Colonic mucosa (tissue), 4 donors: Measurements from ENCODE around the gene MARVELD1. TPM values are rescaled to one million over a fixed set of nuclear protein-coding genes. Genes with fewer than 3 reads are reported as not detected.

Experiments used
- DNase-seq: peaks from one replicate; pipeline ENCODE4 v3.0.0-alpha.2; 2020
- H3K27ac ChIP-seq: fragments of 200-600 bp; one replicate; pipeline ENCODE4 v1.8.0; 2021
- H3K27me3 ChIP-seq: fragments of 200-600 bp; one replicate; pipeline ENCODE4 v1.8.0; 2021
- H3K36me3 ChIP-seq: fragments of 200-600 bp; one replicate; pipeline ENCODE4 v1.8.0; 2021
- H3K4me1 ChIP-seq: fragments of 200-600 bp; one replicate; pipeline ENCODE4 v1.8.0; 2021; ENCODE audit warnings: mild to moderate bottlenecking
- H3K4me3 ChIP-seq: fragments of 200-600 bp; one replicate; pipeline ENCODE4 v1.8.0; 2021
- H3K9ac ChIP-seq, 2 donors: one replicate each; pipeline ENCODE4 v1.7.0; 2013; ENCODE audit warnings: control low read depth in 2 of 2, low read depth in 2 of 2, low read length in 2 of 2
- H3K9me3 ChIP-seq: fragments of 200-600 bp; one replicate; pipeline ENCODE4 v1.8.0; 2021
- intact Hi-C: fragments of 100-400 bp; cut with DNase I; formaldehyde crosslinking; loops from one replicate; pipeline ENCODE4 v1.14.1; 2022
- total RNA-seq, 2 donors: library from RNA; stranded (reverse); fragmentation: NEBNext Ultra II Directional in 1 of 2; extraction: Animal tissue kit (Norgen Biotek cat#: 25700) in 1 of 2; gene quantifications; one replicate each; pipeline ENCODE4 v1.2.1, GENCODE V29; 2021
- TF ChIP-seq, protein P1 (sequence below): fragments of 200-600 bp; IDR thresholded peaks from one replicate; pipeline ENCODE4 v1.8.0; 2022; ENCODE audit warnings: antibody characterized with exemption, mild to moderate bottlenecking
- donor health status: healthy.
- donor health status: DM: no; HTN: no; CAD: no.
- donor health status: DM: no; HTN: no; CAD: no.

Gene MARVELD1
- total RNA-seq, 2 donors from 2014 or later: 25.7 to 31.7 TPM

DNA sequence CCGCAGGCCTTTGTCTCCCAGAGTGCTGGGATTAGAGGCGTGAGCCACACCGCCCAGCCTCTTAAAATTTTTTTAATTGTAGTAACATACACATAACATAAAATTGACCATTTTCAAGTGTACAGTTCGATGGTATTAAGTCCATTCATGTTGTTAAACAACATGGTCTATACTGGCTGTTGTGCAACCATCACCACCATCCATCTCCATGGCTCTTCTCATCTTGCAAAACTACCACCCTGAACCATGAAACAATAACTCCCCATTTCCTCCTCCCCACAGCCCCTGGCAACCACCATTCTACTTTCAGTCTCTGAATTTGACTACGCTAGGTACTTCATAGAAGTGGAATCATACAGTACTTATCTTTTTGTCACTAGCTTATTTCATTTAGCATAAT is 15.5 kb downstream of the MARVELD1 start:
- no peak overlapping the region for H3K9ac ChIP-seq
- intact Hi-C loops: no loop called here
- H3K4me1 ChIP-seq: no peaks in the 10 kb centered on the region
- no peak overlapping the region for H3K27ac ChIP-seq
- H3K4me3 ChIP-seq: no peak overlapping the region
- H3K27me3 ChIP-seq: no peaks in the 10 kb centered on the region
- TF ChIP-seq, protein P1, sequence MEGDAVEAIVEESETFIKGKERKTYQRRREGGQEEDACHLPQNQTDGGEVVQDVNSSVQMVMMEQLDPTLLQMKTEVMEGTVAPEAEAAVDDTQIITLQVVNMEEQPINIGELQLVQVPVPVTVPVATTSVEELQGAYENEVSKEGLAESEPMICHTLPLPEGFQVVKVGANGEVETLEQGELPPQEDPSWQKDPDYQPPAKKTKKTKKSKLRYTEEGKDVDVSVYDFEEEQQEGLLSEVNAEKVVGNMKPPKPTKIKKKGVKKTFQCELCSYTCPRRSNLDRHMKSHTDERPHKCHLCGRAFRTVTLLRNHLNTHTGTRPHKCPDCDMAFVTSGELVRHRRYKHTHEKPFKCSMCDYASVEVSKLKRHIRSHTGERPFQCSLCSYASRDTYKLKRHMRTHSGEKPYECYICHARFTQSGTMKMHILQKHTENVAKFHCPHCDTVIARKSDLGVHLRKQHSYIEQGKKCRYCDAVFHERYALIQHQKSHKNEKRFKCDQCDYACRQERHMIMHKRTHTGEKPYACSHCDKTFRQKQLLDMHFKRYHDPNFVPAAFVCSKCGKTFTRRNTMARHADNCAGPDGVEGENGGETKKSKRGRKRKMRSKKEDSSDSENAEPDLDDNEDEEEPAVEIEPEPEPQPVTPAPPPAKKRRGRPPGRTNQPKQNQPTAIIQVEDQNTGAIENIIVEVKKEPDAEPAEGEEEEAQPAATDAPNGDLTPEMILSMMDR: no peak
- H3K9me3 ChIP-seq: no peaks in the 10 kb centered on the region
- no peak for DNase-seq
- H3K36me3 ChIP-seq: no peaks in the 10 kb centered on the region

DNA sequence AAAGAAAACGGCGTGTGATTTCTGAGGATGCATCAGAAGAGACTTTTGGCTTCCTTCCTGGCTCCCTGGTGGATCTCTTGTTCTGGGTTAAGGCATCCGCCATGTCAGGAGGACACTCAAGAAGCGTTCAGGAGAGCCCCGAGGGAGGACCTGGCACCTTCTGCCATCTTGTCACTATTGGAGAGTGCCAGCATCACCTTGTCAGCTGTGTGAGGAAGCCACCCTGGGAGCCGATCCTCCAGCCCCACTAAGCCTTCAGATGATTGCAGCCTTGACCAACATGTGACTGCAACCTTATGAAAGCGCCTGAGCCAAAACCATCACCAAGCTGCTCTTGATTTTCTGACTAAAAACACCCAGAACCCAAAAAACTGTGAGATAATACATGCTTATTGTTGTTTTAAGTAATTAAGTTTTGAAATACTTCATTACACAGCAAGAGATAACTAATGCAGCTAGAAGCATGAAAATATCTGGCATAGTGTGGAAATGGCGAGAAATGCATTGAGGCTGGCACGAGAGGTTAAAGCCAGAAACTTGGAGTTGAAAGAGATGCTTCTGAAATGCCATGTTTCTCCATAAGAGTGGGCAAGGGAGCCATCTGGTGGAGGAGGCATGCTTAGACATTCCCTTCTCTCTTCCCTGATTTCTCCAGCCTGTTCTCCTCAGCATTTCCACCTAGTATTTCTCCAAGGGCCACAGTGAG is 18.0 kb downstream of the MARVELD1 start:
- H3K4me3 ChIP-seq: no peak overlapping the region
- H3K36me3 ChIP-seq: no peaks in the 10 kb centered on the region
- intact Hi-C loops: loop anchor here (2.0 to 10.0 kb wide), 2 partner anchors 23 to 57 kb away; no protein-coding TSS in a partner anchor
- H3K9ac ChIP-seq: no peak overlapping the region
- no peaks in the 10 kb centered on the region for H3K4me1 ChIP-seq
- TF ChIP-seq, protein P1: peak; percentile 73
- peak; percentile 84 for DNase-seq
- H3K27ac ChIP-seq: no peak overlapping the region
- H3K9me3 ChIP-seq: no peaks in the 10 kb centered on the region
- no peaks in the 10 kb centered on the region for H3K27me3 ChIP-seq

DNA sequence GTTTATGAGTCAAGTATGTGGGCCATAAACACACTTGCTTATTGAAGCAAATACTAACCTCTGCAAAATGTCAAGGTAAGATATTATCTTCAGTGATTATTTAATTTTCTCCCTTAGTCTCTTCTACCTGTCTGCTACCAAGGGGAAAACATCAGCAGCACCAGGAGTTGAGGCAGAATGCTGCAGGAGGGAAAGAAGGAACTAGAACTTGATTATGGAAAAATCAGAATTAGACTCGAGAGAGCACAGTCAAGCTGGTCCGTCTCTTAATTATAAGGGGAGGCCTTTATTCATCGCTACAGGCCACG is 18.5 kb downstream of the MARVELD1 start:
- peaks cover 3% of the 10 kb centered on the region for H3K4me1 ChIP-seq
- DNase-seq: no peak
- TF ChIP-seq, protein P1: no peak
- intact Hi-C loops: loop anchor here (10.0 kb wide), 1 partner anchor 57 kb away; no protein-coding TSS in a partner anchor
- H3K36me3 ChIP-seq: no peaks in the 10 kb centered on the region
- H3K27ac ChIP-seq: no peak overlapping the region
- no peak overlapping the region for H3K9ac ChIP-seq
- no peaks in the 10 kb centered on the region for H3K9me3 ChIP-seq
- H3K27me3 ChIP-seq: no peaks in the 10 kb centered on the region
- no peak overlapping the region for H3K4me3 ChIP-seq

DNA sequence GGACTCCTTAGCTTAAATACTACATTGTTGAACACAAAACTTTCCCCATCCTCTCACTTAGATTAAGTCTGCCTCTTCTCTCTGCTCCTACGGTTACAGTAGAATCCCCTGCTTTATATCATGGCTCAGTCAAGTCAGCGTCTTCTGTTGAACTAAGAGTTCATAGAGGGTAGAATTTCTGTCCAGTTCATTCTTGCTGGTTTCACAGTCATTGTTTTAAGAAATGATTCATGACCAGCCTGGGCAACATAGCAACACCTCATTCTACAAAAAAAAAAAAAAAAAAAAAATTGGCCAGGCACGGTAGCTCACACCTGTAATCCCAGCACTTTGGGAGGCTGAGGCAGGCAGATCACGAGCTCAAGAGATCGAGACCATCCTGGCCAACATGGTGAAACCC is 19.7 kb downstream of the MARVELD1 start:
- DNase-seq: no peak
- Histone ChIP-seq H3K27ac (no peak overlapping the region), H3K9me3 (no peaks in the 10 kb centered on the region), H3K9ac (no peak overlapping the region), H3K4me1 (peaks cover 8% of the 10 kb centered on the region), H3K4me3 (no peak overlapping the region), H3K36me3 (no peaks in the 10 kb centered on the region), H3K27me3 (no peaks in the 10 kb centered on the region)
- intact Hi-C loops: loop anchor here (10.0 kb wide), 1 partner anchor 58 kb away; no protein-coding TSS in a partner anchor
- TF ChIP-seq, protein P1: no peak

DNA sequence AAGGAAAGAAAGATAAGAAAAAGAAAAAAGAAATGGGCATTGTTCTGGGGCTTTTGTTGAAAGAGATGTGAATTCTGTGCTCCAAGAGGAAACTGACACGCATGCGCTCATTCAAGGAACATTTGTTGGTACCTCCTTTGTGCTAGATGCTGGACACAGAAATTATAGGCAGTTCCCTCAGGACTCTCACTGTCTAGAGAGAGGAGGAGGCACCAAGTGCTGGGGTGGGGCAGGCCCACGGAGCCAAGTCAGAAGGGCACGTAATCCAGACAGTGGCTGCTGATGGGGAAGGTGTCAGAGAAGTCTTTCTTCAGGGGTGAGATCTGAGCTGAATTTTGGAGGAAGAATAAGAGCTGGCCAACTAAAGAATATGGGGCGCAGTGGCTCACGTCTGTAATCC is 20.5 kb downstream of the MARVELD1 start:
- Histone ChIP-seq H3K27ac (no peak overlapping the region), H3K27me3 (no peaks in the 10 kb centered on the region), H3K9me3 (no peaks in the 10 kb centered on the region), H3K9ac (no peak overlapping the region), H3K4me1 (peaks cover 10% of the 10 kb centered on the region), H3K4me3 (no peak overlapping the region), H3K36me3 (no peaks in the 10 kb centered on the region)
- TF ChIP-seq, protein P1: no peak
- DNase-seq: no peak
- intact Hi-C loops: loop anchor here (10.0 kb wide), 1 partner anchor 59 kb away; no protein-coding TSS in a partner anchor
